CMK (cell line): ENCODE measurements around the gene MYO15B.
A peak's percentile ranks its signal among the peaks of the same experiment; 100 is the strongest.

Source experiments
- DNase-seq: peaks from one replicate; pipeline ENCODE4 v3.0.0-alpha.2; 2010; ENCODE audit warnings: low read depth

The MYO15B gene

DNA sequence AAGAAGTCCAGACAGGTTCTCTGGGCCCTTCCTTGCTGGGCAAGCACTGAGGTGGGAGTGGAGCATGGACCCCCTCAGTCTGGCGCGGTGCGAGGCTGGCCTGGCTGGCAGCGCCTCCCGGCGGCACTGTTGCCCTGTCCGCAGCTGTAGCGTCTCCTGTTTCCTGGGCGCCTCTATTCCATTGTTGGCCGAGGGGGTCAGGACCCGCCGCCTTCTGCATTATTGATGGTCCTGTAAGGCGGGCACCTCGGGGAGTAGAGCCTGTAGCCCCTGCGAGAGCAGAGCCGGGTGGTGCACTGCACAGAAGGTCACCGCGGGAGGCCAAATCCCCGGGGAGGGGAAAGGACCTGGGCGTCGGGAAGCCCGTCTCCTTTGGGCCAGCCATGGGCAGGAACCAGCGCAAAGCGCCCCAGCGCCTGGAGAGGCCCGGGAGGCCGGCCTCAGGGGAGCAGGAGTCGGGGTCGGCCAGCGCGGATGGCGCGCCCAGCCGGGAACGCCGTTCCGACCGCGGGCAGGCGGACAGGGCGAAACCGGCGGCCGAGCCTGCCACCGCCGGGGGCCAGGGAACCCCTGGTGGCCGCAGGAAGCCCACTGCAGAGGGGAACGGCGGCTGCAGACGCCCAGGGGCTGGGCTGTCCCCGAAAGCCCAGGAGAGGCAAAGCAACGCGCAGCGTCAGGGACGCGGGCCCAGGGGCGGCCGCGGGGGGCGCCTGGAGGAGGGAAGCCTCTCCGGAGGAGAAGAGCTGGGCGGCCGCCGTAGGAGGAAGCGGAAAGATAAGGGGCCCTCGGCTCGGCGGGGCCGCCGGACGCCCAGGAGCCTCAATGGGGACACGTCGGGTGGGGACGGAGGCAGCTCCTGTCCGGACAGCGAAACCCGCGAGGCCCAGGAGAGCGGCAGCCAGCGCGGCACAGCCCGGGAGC, at the start of gene MYO15B:
MYO15B (plus strand) TSS at position 126 of the 921 bp plus-strand sequence; CDS start at position 384, 258 bp downstream.
- peak; percentile 72 for DNase-seq

- DNase-seq = no peak
Measured at GRCh38 chr17:75539967-75540729, 47.5 kb upstream of the MYO15B start.

- DNase-seq = no peak
Measured at GRCh38 chr17:75540923-75541503, 46.6 kb upstream of the MYO15B start.

DNA sequence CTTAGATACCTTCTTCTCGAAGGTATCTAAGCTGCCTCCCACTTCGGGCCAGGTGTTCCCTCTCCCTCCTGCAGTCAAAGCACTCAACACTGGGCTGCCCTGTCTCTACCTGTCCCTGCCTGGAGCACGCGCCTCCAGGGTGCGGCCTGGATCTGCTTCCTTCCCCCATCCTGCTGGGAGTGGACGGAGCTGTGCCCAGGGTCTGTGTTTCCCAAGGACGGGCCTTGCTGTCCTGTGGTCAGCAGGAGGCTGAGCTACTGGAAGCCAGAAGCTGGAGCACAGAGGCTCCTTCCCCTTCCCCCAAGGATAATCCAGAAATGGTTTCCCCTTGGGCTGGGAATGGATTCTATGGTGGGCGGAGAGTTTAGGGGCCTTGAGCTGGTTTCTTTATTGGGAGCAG, 45.4 kb upstream of the MYO15B start:
- DNase-seq = no peak

DNA sequence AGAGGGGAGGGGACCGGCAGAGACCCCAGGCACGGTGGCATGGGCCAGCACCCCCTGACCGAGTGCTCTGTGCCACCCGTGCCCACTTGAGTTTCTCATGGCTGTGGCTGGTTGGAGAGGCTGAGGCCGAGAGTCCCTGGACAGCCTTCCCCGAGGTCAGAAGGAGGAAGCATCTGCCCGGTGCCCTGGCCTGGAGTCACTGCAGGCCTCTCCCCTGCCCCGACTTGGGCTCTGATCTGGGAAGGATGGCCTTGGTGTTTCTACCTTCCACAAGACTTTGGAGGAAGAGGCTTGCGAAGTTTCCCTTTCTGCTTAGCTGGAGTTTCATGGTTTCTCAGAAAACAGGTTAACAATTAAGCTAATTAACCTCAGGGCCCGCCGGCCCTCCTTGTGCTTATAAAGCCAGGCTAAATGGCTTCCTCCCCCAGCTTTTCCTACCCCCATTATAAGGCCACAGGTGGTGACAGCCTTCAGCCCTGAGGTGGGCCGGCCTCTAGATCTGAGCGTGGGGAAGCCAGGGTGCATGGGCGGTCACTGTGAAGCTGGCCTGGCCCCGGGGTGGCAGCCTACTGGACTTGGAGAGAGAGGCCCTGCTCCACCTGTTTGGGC, 44.8 kb upstream of the MYO15B start:
- no peak for DNase-seq

DNA sequence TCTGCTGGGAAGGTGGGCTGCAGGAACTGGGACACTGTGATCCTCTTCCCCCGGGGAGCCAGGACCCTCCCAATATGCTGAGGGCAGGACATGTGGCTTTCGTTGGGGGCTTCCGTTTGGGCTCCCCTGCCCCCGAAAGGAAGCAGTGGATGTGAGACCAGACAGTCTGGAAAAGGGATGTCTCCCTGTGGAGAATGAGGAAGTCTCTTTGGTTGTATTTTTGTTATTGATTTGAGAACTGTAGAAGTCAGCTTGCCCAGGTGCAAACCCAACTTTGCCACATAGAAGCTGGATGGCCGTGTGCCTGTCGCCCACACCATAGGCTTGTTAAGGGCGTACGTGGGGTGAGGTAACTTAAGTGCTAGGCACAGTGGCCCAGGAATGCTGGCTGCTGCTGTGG, 43.4 kb upstream of the MYO15B start:
- no peak for DNase-seq

GRCh38 chr17:75546181-75546580, 41.4 kb upstream of the MYO15B start:
- no peak for DNase-seq

GRCh38 chr17:75547091-75547490, 40.5 kb upstream of the MYO15B start:
- no peak for DNase-seq

GRCh38 chr17:75548813-75549212, 38.8 kb upstream of the MYO15B start:
- DNase-seq = no peak

- no peak for DNase-seq
Measured at GRCh38 chr17:75549246-75550138, 38.1 kb upstream of the MYO15B start.

DNA sequence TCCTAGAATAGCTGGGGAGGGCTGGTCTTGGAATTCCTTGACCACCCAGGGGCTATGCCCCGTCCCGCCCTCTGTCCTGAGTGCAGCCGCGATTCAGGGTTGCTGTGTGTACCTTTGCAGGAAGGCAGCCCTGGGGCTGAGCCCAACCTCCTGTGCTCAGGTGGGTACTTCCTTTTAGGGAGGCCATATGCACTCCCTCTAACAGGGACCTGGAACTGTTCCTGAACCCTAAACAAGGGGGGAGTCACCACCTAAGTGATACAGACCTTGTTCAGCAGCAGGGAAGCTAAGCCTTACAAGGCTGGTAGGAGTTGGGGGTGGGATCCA, 37.5 kb upstream of the MYO15B start:
- DNase-seq = no peak

DNA sequence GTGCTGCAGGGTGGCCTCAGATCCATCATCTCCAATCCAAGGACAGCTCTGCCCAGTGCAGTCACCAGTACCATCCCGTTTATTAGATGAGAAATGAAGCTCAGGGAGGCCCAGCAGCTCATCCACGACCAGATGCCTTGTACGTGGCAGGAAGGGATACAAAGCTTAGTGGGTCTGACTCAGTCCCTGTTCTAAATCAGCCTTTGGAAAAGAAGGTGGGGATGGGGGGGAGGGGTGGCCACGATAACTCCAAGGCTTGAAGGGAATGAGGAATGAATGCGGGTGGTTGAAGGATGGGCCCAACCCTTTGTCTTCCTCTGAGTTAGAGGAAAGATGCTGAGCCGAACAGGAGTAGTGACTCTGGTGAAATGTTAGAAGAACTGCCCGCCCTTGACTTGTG, 36.3 kb upstream of the MYO15B start:
- no peak for DNase-seq

DNA sequence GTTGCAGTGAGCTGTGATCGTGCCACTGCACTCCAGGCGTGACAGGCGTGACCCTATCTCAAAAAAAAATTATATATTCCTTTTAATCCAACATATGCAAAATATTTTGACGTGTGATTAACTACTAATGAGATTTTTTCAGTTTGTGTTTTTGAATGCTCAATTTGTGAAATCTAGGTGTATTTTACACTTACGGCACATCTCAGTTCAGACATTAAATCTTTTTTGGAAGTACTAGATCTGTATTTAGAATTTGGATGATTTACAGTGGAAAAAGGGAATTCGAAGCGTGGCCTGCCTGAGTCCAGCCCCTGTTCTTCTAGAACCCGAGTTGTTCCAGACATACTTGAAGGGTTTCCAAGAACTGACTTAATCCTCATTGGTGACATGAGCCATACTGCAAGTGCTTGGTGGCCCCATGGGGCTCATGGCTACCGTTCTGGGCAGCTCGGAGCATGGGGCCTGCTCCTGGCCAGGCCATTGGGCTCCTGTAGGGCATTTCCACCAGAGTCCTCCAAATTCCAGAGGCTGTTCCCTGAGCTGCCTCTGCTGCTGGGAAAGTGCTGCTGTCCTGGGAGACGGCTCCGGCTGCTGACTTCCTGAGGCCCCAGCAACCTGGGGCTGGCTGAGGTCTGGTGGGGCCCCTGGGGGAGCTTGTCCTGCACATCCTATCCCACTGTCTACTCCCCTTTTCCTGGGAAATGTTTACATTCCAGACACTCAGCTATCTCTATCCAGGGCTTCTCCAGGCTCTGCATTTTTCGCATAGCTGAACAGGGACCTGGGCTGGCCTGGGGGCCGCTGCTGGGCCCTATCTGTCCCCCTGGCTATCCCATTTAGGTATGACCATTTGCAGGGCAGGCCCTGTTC, 34.9 kb upstream of the MYO15B start:
- DNase-seq = no peak

GRCh38 chr17:75553295-75554110, 34.1 kb upstream of the MYO15B start:
- DNase-seq = no peak

DNA sequence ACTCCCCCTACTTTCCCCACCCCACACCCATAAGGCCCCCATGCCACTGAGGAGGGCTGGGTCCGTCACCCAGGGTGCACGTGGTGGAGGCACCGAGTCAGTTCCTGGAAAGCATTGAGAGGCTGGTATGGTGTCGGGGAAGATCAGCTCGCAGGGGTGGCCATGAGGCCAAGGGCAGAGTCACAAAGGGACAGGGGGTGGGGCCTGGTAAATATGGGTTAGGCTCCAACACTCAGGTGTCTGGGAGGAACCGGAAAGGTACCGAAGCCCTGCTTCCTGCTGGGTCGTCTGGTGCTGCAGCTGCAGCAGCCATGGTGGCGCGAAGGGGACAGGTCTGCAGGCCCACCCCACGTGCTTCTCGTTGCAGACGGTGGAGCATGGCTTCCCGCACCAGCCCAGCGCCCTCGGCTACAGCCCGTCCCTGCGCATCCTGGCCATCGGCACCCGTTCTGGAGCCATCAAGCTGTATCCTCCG, 31.9 kb upstream of the MYO15B start:
- DNase-seq = no peak

DNA sequence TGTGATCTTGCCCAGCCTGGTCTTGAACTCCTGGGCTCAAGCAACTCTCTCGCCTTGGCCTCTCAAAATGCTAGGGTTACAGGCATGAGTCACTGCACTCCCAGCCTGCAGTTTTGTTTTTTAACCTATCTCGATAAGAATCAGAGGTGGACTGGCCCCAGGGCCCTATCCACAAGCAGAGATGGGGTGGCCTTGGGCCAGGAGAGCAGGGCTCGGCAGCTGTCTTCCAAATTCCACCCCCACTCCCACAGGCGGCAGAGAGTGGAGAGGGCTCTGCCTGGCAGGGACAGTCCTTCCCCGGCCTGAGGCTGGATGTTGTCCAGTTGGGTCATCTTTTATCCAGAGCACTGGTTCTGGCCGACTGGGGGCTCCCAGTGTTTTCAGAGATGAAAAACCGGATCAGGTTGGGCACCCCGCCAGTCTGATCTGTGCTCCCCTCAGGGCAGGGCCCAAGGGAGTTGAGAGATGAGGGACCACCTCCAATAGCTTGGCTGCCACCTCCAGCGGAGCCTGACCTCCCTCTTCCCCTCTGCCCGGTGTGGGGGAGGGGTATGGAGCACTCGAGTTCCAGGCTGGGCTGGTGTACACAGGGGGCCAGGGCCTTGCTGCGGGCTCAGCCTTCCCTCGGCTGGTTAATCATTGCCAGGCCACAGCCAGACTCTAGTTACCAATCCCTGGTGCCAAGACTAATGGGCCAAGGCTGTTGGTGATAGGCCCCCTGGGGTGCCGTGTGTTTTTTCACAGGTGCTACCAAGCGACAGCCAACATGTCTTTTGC, 30.3 kb upstream of the MYO15B start:
- no peak for DNase-seq

DNA sequence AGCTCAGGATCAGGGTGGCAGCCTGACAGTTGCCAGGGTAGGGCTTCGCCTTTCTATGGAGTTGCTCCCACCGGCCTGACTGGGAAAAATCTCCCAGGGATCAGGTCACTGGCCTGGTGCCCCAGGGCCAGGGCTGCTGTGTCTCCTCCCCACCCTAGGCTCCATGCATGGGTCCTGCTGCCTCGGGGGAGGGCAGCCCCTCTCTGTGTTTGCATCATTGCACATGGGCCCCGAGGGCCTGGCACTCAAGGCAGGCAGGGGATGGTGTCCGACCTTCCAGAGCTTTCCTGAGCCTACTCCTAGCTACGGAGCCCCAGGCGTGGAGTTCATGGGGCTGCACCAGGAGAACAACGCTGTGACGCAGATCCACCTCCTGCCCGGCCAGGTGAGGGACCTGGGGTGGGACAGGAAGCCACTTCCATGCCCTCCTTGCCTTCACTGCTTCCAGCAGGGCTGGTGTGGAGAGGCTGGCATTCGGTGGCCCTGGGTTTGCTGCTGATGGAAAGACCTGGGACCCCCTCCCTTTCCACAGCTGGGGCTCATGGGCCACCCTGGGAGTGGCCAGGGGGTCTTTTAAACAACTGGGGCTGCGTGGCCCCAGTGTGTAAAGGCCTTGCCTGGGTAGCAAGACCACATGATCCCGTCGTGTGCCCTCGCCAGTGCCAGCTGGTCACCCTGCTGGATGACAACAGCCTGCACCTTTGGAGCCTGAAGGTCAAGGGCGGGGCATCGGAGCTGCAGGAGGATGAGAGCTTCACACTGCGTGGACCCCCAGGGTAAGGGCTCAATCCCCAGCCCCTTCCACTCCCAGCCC, 29.5 kb upstream of the MYO15B start:
- DNase-seq = no peak
